ENCODE data around the gene PHACTR1.
A peak's percentile ranks its signal among the peaks of the same experiment; 100 is the strongest.
"Not testable (repeated sequence)": the region's sequence is repeated elsewhere in the genome, so short reads cannot be mapped to it uniquely, and the experiment has no call there.

Gene PHACTR1

GRCh38 chr6:12911427-12911826 is 194.9 kb downstream of the PHACTR1 start:
- DNase-seq = peak; percentile 61

DNA sequence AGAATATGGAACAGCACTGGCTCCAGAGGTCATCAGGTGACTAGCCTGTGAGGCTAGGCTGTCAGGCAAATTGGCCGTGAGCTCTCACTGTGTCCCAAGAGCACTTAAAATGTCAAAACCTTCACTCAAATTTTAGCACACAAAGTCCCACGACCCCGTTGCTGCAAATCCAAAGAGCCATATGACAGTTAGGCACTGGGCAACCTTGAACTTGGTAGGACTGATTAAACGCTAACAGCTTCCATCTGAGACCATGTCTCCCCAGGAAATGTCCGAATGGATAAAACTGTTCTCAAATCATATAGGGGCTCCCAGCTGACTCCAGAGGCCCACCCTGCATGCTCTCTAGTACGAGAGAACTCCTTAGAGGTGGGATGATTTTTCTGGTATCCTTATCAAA is 196.6 kb downstream of the PHACTR1 start:
- DNase-seq = no peak

GRCh38 chr6:12916006-12916405 is 199.4 kb downstream of the PHACTR1 start:
- DNase-seq = peak; percentile 78

- no peak for DNase-seq
These were observed 200.0 kb downstream of the PHACTR1 start for GRCh38 chr6:12916420-12917136.

DNA sequence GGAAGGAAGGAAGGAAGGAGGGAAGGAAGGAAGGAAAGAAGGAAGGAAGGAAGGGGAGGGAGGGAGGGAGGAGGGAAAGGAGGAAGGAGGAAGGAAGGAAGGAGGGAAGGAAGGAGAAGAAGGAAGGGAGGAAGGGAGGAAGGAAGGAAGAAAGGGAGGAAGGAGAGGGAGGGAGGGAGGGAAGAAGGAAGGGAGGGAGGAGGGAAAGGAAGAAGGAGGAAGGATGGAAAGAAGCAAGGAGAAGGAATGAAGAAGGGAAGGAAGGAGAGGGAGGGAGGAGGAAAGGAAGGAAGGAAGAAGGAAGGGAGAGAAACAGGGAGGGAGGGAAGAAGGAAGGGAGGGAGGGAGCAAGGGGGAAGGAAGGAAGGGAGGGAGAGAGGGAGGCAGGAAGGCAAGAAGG is 204.9 kb downstream of the PHACTR1 start:
- DNase-seq = no peak

- DNase-seq = no peak
These were observed 207.2 kb downstream of the PHACTR1 start for GRCh38 chr6:12923644-12924235.

- no peak for DNase-seq
These were observed 208.3 kb downstream of the PHACTR1 start for GRCh38 chr6:12924911-12925310.

DNA sequence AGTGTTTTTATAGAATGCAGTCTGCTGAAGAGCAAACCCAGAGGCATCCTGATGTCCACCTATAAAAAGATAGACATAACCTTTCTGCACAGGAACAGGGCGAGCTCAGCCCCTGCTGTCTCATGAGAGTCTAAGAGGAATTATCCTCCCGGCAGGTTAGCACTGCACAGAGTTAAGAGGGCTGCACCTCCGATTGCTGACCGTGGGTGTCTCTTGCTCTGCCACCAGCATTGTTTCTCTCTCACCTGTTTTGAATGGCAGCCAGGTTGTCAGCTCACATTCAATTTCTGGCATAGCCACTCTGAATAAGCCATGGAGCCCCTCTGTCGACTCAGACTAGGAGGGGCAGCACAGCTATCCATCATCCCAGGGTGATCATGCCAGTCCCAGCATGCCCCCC is 211.2 kb downstream of the PHACTR1 start:
- DNase-seq = no peak

DNA sequence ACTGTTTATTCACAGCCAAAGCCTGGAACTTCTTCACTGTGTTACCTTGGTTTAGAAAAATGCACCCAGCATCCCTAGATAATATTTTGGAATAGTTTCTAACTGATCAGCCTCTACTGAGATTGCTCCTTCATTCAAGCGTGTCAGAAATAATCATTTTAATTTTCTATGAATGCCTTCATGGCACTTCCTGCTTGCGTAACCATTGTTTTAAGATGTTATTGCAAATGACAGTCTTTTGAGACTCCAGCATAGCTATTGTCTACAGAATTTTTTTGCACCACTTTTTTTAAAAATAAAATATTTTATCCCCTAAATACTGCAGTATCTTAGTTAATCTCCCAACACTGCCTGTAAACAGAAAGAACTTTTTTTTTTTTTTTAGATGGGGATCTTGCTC is 213.1 kb downstream of the PHACTR1 start:
- no peak for DNase-seq

DNA sequence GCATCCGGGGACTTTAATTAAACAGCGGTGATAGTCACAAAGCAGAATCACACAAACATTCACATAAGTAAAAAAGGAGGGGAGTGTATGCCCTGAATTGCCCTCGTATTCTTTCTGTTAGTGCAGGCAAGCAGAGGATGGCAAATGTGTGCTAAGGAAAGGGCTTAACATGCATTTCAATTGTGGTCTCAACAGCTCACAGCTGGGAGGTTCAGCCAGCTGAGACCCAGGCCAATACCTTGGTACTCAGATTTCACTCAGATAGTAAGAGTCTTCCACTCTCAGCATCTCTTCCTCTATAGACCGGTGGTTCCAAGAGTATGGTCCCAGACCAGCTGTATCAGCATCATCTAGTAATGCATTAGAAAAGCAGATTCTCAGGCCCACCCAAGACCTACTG is 215.1 kb downstream of the PHACTR1 start:
- DNase-seq = no peak

GRCh38 chr6:12935637-12936036 is 219.1 kb downstream of the PHACTR1 start:
- DNase-seq = no peak

DNA sequence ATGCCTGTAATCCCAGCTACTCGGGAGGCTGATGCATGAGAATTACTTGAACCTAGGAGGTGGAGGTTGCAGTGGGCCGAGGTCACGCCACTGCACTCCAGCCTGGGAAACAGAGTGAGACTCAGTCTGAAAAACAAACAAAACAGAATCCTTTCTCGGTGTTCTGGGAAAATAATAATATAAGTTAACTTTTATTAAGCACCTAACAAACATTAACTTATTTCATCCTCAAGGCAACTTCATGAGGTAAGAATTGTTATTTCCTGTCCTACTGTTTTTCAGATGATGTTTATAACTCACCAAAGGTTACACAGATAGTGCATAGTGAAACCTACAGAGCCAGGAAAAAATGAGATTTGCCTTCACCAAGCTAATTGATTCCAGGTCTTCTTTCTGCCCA is 221.4 kb downstream of the PHACTR1 start:
- no peak for DNase-seq

DNA sequence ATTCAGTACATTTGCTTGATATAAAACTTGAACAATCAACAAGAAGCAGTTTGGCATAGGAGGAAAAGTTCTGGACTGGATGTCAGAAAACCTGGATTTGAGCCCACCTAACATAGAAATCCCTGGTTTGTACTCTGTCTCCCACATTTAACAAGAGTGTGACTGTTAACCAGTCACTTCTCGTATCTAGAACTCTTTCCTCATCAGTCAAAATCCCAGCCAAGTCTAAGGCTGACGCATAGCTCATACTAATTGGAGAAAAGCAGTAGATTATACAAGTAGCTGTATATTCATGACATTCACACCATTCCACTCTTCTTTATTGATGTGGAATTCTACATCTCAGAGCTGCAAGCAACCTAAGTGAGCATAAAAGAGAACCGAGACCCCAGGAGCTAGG is 222.7 kb downstream of the PHACTR1 start:
- no peak for DNase-seq

- peak; percentile 30 for DNase-seq
These were observed 224.9 kb downstream of the PHACTR1 start for GRCh38 chr6:12941422-12941821.

GRCh38 chr6:12943549-12943948 is 227.0 kb downstream of the PHACTR1 start:
- DNase-seq = no peak

DNA sequence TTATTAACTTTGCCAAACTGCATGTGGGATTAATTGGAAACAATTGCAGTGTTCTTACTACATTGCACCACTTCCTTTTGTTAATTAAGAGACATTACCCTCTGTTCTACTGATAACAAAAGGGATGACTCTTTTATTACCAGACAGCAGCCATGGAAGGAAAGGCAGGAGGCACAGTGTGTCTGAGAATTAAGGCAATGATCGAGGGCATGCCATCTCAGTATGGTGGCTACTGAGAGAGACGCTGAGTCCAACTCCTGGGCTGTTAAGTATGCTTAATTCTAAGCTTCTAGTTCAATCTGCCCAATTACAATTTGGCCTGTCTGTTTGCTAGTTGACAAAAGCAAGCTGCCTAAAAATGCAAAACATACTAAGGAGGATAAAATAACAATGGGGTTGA is 227.4 kb downstream of the PHACTR1 start:
- DNase-seq = no peak

GRCh38 chr6:12944528-12944927 is 228.0 kb downstream of the PHACTR1 start:
- not testable (repeated sequence) for DNase-seq

GRCh38 chr6:12947151-12947871 is 230.7 kb downstream of the PHACTR1 start:
- DNase-seq = peak; percentile 56

- peak; percentile 19 for DNase-seq
These were observed 231.4 kb downstream of the PHACTR1 start for GRCh38 chr6:12947967-12948366.

DNA sequence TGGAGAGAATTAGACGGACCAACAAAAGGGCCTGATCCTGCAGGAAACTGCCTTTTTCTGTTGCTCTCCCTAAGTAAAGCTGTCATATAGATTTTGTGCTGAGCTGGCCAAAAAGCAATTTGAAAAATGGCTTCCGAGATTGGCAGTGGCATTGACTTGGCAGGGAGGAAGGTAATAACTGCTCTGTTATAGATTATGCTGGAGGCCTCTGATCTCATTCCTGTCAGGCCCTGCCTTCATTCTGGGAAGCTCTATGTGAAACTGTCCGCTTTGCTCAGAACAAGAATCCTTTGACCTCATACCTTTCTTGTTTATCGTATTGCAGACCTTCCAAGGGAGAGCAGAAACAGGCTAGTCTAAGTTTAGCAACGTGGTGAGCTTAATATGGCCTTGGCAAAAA is 234.4 kb downstream of the PHACTR1 start:
- no peak for DNase-seq

GRCh38 chr6:12951415-12951814 is 234.8 kb downstream of the PHACTR1 start:
- no peak for DNase-seq

- no peak for DNase-seq
These were observed 235.8 kb downstream of the PHACTR1 start for GRCh38 chr6:12952318-12952717.

DNA sequence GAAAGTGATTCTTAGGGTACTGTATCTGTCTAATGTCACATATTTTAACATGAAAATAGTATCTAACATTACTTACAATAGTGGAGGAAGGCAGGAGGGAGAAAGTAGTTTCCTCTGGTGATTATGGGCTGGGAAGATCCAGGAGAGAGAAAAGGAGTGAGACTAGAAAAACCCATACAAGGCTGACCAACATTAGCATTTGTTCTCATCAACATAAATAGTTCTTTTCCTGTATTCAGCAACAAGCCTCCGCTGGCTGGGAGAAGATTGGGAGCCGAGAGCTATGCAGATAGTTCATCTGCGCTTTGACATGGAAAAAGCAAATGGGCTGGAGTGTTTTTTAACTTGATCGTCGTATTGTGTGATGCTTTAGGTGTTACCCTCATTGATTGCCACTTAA is 239.4 kb downstream of the PHACTR1 start:
- DNase-seq = no peak

GRCh38 chr6:12956991-12957320 is 240.4 kb downstream of the PHACTR1 start:
- no peak for DNase-seq
